NCI-H1105 treated with DMSO at 0.1 percent for 48 hours (cell line): Measurements from ENCODE around the gene NXPE3.
A peak's percentile ranks its signal among the peaks of the same experiment; 100 is the strongest.
"Not testable (repeated sequence)": the region's sequence is repeated elsewhere in the genome, so short reads cannot be mapped to it uniquely, and the experiment has no call there.

Experiments
- DNase-seq: peaks from one replicate; lab custom pipeline; 2025; lab: John Stamatoyannopoulos, UW

NXPE3 gene

GRCh38 chr3:101779047-101779821 lies at the start of gene NXPE3:
TSS of gene NXPE3 (plus strand) at chr3:101779211. CDS start at chr3:101785597, 6,386 bp downstream.
- peak; percentile 84 for DNase-seq

- DNase-seq: no peak
Measured at GRCh38 chr3:101729586-101729985, 49.4 kb upstream of the NXPE3 start.

- DNase-seq: no peak
Measured at GRCh38 chr3:101730839-101731238, 48.2 kb upstream of the NXPE3 start.

GRCh38 chr3:101732240-101732641 lies 46.8 kb upstream of the NXPE3 start:
- no peak for DNase-seq

- no peak for DNase-seq
Measured at GRCh38 chr3:101735833-101736232, 43.2 kb upstream of the NXPE3 start.

GRCh38 chr3:101741914-101742313 lies 37.1 kb upstream of the NXPE3 start:
- DNase-seq: not testable (repeated sequence)

- no peak for DNase-seq
Measured at GRCh38 chr3:101744811-101745210, 34.2 kb upstream of the NXPE3 start.

- DNase-seq: not testable (repeated sequence)
Measured at GRCh38 chr3:101745934-101746333, 33.1 kb upstream of the NXPE3 start.

GRCh38 chr3:101753386-101754113 lies 25.5 kb upstream of the NXPE3 start:
- DNase-seq: not testable (repeated sequence)

GRCh38 chr3:101758224-101758623 lies 20.8 kb upstream of the NXPE3 start:
- no peak for DNase-seq

- DNase-seq: no peak
Measured at GRCh38 chr3:101762041-101762646, 16.9 kb upstream of the NXPE3 start.

GRCh38 chr3:101777745-101778281 lies 1.2 kb upstream of the NXPE3 start:
- not testable (repeated sequence) for DNase-seq

- DNase-seq: no peak
Measured at GRCh38 chr3:101778385-101779046, 495 bp upstream of the NXPE3 start.

- DNase-seq: peak; percentile 81
Measured at GRCh38 chr3:101779822-101780381, 891 bp downstream of the NXPE3 start.

GRCh38 chr3:101780661-101781060 lies 1.6 kb downstream of the NXPE3 start:
- DNase-seq: no peak

- DNase-seq: no peak
Measured at GRCh38 chr3:101781166-101781565, 2.2 kb downstream of the NXPE3 start.

GRCh38 chr3:101784855-101785613 lies 6.0 kb downstream of the NXPE3 start:
- DNase-seq: no peak

GRCh38 chr3:101791778-101792177 lies 12.8 kb downstream of the NXPE3 start:
- no peak for DNase-seq

GRCh38 chr3:101796077-101796680 lies 17.2 kb downstream of the NXPE3 start:
- no peak for DNase-seq

- DNase-seq: no peak
Measured at GRCh38 chr3:101801174-101801573, 22.2 kb downstream of the NXPE3 start.

GRCh38 chr3:101802179-101802578 lies 23.2 kb downstream of the NXPE3 start:
- DNase-seq: no peak
